IMR-90 (cell line): ENCODE results near the gene EHBP1. TPM values are rescaled to one million over a fixed set of nuclear protein-coding genes. Genes with fewer than 3 reads are reported as not detected.

ENCODE experiments used
- ATAC-seq: fragments of 200-7000 bp; cut with Tn5 transposase; 2 replicates; pipeline ENCODE4 v1.9.1; 2020; ENCODE audit warnings: low read depth, mild to moderate bottlenecking, moderate library complexity
- BruUV-seq: library from RNA; stranded (reverse); fragments of 400-500 nt; replicated peaks from 2 replicates; lab custom pipeline; 2021; lab: Mats Ljungman, UMichigan
- CTCF ChIA-PET: fragments of 300-600 bp; formaldehyde crosslinking; extraction: SDS; loops from one replicate; lab custom pipeline; 2021; ENCODE audit warnings: antibody characterized with exemption; lab: Yijun Ruan, JAX
- POLR2A ChIA-PET: fragments of 300-600 bp; sonication (Branson Sonifier 250); formaldehyde crosslinking; loops from one replicate; lab custom pipeline; 2022; ENCODE audit warnings: antibody characterized with exemption; ENCODE audit not compliant: unreplicated experiment; lab: Charles Lee
- DNase-seq: peaks from one replicate; pipeline ENCODE4 v3.0.0; 2013
- H2AFZ ChIP-seq: replicated peaks from 2 replicates; pipeline ENCODE3; 2013; ENCODE audit warnings: low read length, mild to moderate bottlenecking; ENCODE audit not compliant: poor library complexity
- H2AK5ac ChIP-seq: 2 replicates; pipeline ENCODE4 v1.6.1; 2013; ENCODE audit warnings: low read depth, low read length, inconsistent platforms
- H2AK9ac ChIP-seq: replicated peaks from 2 replicates; pipeline ENCODE3; 2013; ENCODE audit warnings: mild to moderate bottlenecking, low read depth, low read length, moderate library complexity; ENCODE audit not compliant: poor library complexity
- H2BK120ac ChIP-seq: 2 replicates; pipeline ENCODE4 v1.6.1; 2013; ENCODE audit warnings: low read depth, low read length, inconsistent platforms
- H2BK15ac ChIP-seq: 3 replicates; pipeline ENCODE4 v1.6.1; 2013; ENCODE audit warnings: low read depth, low read length, inconsistent platforms
- H2BK20ac ChIP-seq: 2 replicates; pipeline ENCODE4 v1.6.1; 2013; ENCODE audit warnings: low read depth, mild to moderate bottlenecking, inconsistent platforms, low read length, moderate library complexity
- H2BK5ac ChIP-seq: 2 replicates; pipeline ENCODE4 v1.6.1; 2013; ENCODE audit warnings: mild to moderate bottlenecking, low read depth, low read length, inconsistent platforms; ENCODE audit not compliant: poor library complexity, severe bottlenecking
- H3K14ac ChIP-seq: replicated peaks from 2 replicates; pipeline ENCODE4 v1.6.1; 2013; ENCODE audit warnings: low read depth, low read length, inconsistent platforms
- H3K18ac ChIP-seq: 2 replicates; pipeline ENCODE4 v1.6.1; 2013; ENCODE audit warnings: low read depth, low read length, control low read depth
- H3K23ac ChIP-seq: 2 replicates; pipeline ENCODE4 v1.6.1; 2013; ENCODE audit warnings: low read depth, low read length, inconsistent platforms
- H3K27ac ChIP-seq: 2 replicates; pipeline ENCODE4 v1.5.1; 2013; ENCODE audit warnings: mild to moderate bottlenecking, control low read depth, low read length; ENCODE audit not compliant: insufficient read depth
- H3K27me3 ChIP-seq: 2 replicates; pipeline ENCODE4 v1.6.1; 2013; ENCODE audit warnings: low read length; ENCODE audit not compliant: control insufficient read depth, insufficient read depth
- H3K36me3 ChIP-seq: 2 replicates; pipeline ENCODE4 v1.6.1; 2013; ENCODE audit warnings: low read length, mixed read lengths; ENCODE audit not compliant: control insufficient read depth, insufficient read depth
- H3K4ac ChIP-seq: 2 replicates; pipeline ENCODE4 v1.6.1; 2013; ENCODE audit warnings: low read depth, low read length, inconsistent platforms
- H3K4me1 ChIP-seq: 2 replicates; pipeline ENCODE4 v1.6.1; 2013; ENCODE audit warnings: low read length, mixed read lengths; ENCODE audit not compliant: control insufficient read depth, insufficient read depth
- H3K4me2 ChIP-seq: 2 replicates; pipeline ENCODE4 v1.6.1; 2013; ENCODE audit warnings: low read depth, mild to moderate bottlenecking, control low read depth, low read length, moderate library complexity
- H3K4me3 ChIP-seq: 2 replicates; pipeline ENCODE4 v1.5.1; 2013; ENCODE audit warnings: low read depth, mild to moderate bottlenecking, control low read depth, low read length, moderate library complexity; ENCODE audit not compliant: insufficient read depth
- H3K56ac ChIP-seq: 2 replicates; pipeline ENCODE4 v1.6.1; 2013; ENCODE audit warnings: low read length, inconsistent platforms; ENCODE audit not compliant: insufficient read depth; ENCODE audit errors: extremely low read depth
- H3K79me1 ChIP-seq, 2 experiments: 2 replicates each; pipeline ENCODE4 v1.6.1; 2013; ENCODE audit warnings: low read length in 2 of 2, inconsistent platforms in 1 of 2, low read depth in 1 of 2
- H3K9ac ChIP-seq: 2 replicates; pipeline ENCODE4 v1.6.1; 2013; ENCODE audit warnings: low read depth, low read length, control low read depth
- H3K9me1 ChIP-seq: 2 replicates; pipeline ENCODE4 v1.6.1; 2013; ENCODE audit warnings: low read length, inconsistent platforms; ENCODE audit not compliant: insufficient read depth
- H3K9me3 ChIP-seq: 2 replicates; pipeline ENCODE4 v1.6.1; 2013; ENCODE audit warnings: low read length; ENCODE audit not compliant: control insufficient read depth, insufficient read depth
- H4K20me1 ChIP-seq: 2 replicates; pipeline ENCODE4 v1.6.1; 2013; ENCODE audit warnings: low read length, inconsistent platforms; ENCODE audit not compliant: insufficient read depth
- H4K5ac ChIP-seq: 2 replicates; pipeline ENCODE4 v1.6.1; 2013; ENCODE audit warnings: mild to moderate bottlenecking, low read depth, low read length, control low read depth
- H4K8ac ChIP-seq, 2 experiments: 2 replicates each; pipeline ENCODE4 v1.6.1; 2013; ENCODE audit warnings: low read depth in 2 of 2, low read length in 2 of 2, control low read depth in 1 of 2, inconsistent platforms in 1 of 2
- H4K91ac ChIP-seq: 2 replicates; pipeline ENCODE4 v1.6.1; 2013; ENCODE audit warnings: low read depth, low read length, inconsistent platforms; ENCODE audit not compliant: insufficient read depth
- CEBPB ChIP-seq: IDR thresholded peaks from 2 replicates; pipeline ENCODE4 v1.6.1; 2012; ENCODE audit warnings: low read depth, low read length, improper control_type of control experiment
- CHD1 ChIP-seq: IDR thresholded peaks from 2 replicates; pipeline ENCODE4 v1.6.1; 2012; ENCODE audit warnings: low read depth, low read length, improper control_type of control experiment
- FOS ChIP-seq: fragments of 150-350 bp; IDR thresholded peaks from 2 replicates; pipeline ENCODE4 v1.6.1; 2016; ENCODE audit warnings: low read depth, low read length
- MAFK ChIP-seq: IDR thresholded peaks from 2 replicates; pipeline ENCODE4 v1.6.1; 2012; ENCODE audit warnings: low read depth, low read length, improper control_type of control experiment
- MXI1 ChIP-seq: IDR thresholded peaks from 2 replicates; pipeline ENCODE4 v1.6.1; 2012; ENCODE audit warnings: low read depth, mild to moderate bottlenecking, low read length, moderate library complexity, borderline replicate concordance
- NFE2L2 ChIP-seq: fragments of 150-350 bp; IDR thresholded peaks from 2 replicates; pipeline ENCODE4 v1.6.1; 2016; ENCODE audit warnings: low read depth, mild to moderate bottlenecking, low read length
- POLR2A ChIP-seq: IDR thresholded peaks from 2 replicates; pipeline ENCODE4 v1.6.1; 2012; ENCODE audit warnings: mild to moderate bottlenecking, low read depth, low read length
- RAD21 ChIP-seq: IDR thresholded peaks from 2 replicates; pipeline ENCODE4 v1.6.1; 2012; ENCODE audit warnings: low read length, improper control_type of control experiment
- RCOR1 ChIP-seq: IDR thresholded peaks from 2 replicates; pipeline ENCODE4 v1.6.1; 2012; ENCODE audit warnings: mild to moderate bottlenecking, low read length, improper control_type of control experiment; ENCODE audit not compliant: insufficient replicate concordance
- WGBS, 2 experiments: methylation state at CpG; one replicate each; pipeline versions ENCODE4 v1.1.5 to v1.1.7; 2013; ENCODE audit warnings: missing lambda C conversion rate in 2 of 2; ENCODE audit not compliant: insufficient read length in 1 of 2; ENCODE audit errors: extremely low coverage in 2 of 2; 5-methylcytosine and 5-hydroxymethylcytosine counted together
- dilution Hi-C: fragments of 300-500 bp; cut with HindIII; formaldehyde crosslinking; loops from one replicate; pipeline ENCODE4 v1.14.3; 2018; ENCODE audit warnings: low sequenced_read_pairs; ENCODE audit not compliant: unreplicated experiment
- in situ Hi-C: fragments of 300-500 bp; cut with MboI; formaldehyde crosslinking; loops from 3 replicates; pipeline ENCODE4 v1.14.3; 2019; ENCODE audit warnings: low sequenced_read_pairs, inconsistent platforms, mixed read lengths
- intact Hi-C: fragments of 100-400 bp; cut with micrococcal nuclease; formaldehyde crosslinking; loops from 2 replicates; pipeline ENCODE4 v1.10.0; 2022
- polyA plus RNA-seq, 3 experiments: library from polyadenylated mRNA; depleted of rRNA; stranded (reverse); fragments of >200 nt; gene quantifications; 2 replicates each; pipeline ENCODE4 v1.2.3, GENCODE V29; 2012; ENCODE audit warnings: low replicate concordance in 1 of 3
- total RNA-seq: library from RNA; depleted of rRNA; stranded (reverse); fragments of >200 nt; gene quantifications from 2 replicates; pipeline ENCODE4 v1.2.3, GENCODE V29; 2012
- TF ChIP-seq, protein P1 (sequence below): fragments of 150-350 bp; IDR thresholded peaks from 2 replicates; pipeline ENCODE4 v1.6.1; 2016; ENCODE audit warnings: low read depth, mild to moderate bottlenecking, low read length, moderate library complexity, borderline replicate concordance
- TF ChIP-seq, protein P2 (sequence below): conservative IDR thresholded peaks from 2 replicates; pipeline ENCODE4 v1.5.1; 2012; ENCODE audit warnings: mild to moderate bottlenecking, low read depth, low read length, improper control_type of control experiment

Gene EHBP1
- total and polyA plus RNA-seq, 2 of the 4 experiments (the other 2 are of a cell fraction): 28.3 to 44.4 TPM

- peak overlapping the region; percentile 63 for H2BK120ac ChIP-seq
- intact Hi-C loops (no loop called here), dilution Hi-C loops (no loop called here), in situ Hi-C loops (loop anchor here (5.0 kb wide), 1 partner anchor 37 kb away; no protein-coding TSS in a partner anchor)
- H3K9ac ChIP-seq: no peak overlapping the region
- no peaks in the 10 kb centered on the region for H3K27me3 ChIP-seq
- peaks cover 19% of the 10 kb centered on the region for H3K4me1 ChIP-seq
- H2BK5ac ChIP-seq: peak overlapping the region; percentile 30
- H3K27ac ChIP-seq: peak overlapping the region; percentile 46; the same call in 1 of the 2 replicates
- H2AK5ac ChIP-seq: peak overlapping the region; percentile 62; the same call in 1 of the 2 replicates
- TF ChIP-seq FOS (no peak), MXI1 (no peak), POLR2A (no peak), NFE2L2 (no peak), CEBPB (no peak), MAFK (no peak), RAD21 (no peak), CHD1 (no peak), RCOR1 (no peak)
- TF ChIP-seq, protein P1, sequence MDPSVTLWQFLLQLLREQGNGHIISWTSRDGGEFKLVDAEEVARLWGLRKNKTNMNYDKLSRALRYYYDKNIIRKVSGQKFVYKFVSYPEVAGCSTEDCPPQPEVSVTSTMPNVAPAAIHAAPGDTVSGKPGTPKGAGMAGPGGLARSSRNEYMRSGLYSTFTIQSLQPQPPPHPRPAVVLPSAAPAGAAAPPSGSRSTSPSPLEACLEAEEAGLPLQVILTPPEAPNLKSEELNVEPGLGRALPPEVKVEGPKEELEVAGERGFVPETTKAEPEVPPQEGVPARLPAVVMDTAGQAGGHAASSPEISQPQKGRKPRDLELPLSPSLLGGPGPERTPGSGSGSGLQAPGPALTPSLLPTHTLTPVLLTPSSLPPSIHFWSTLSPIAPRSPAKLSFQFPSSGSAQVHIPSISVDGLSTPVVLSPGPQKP: no peak
- TF ChIP-seq, protein P2, sequence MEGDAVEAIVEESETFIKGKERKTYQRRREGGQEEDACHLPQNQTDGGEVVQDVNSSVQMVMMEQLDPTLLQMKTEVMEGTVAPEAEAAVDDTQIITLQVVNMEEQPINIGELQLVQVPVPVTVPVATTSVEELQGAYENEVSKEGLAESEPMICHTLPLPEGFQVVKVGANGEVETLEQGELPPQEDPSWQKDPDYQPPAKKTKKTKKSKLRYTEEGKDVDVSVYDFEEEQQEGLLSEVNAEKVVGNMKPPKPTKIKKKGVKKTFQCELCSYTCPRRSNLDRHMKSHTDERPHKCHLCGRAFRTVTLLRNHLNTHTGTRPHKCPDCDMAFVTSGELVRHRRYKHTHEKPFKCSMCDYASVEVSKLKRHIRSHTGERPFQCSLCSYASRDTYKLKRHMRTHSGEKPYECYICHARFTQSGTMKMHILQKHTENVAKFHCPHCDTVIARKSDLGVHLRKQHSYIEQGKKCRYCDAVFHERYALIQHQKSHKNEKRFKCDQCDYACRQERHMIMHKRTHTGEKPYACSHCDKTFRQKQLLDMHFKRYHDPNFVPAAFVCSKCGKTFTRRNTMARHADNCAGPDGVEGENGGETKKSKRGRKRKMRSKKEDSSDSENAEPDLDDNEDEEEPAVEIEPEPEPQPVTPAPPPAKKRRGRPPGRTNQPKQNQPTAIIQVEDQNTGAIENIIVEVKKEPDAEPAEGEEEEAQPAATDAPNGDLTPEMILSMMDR: no peak
- H2AFZ ChIP-seq: no peak overlapping the region
- peak overlapping the region; percentile 77 for H3K18ac ChIP-seq
- H4K8ac ChIP-seq: peak overlapping the region in 1 of 2 experiments; percentile 24; a peak in 1 of 4 replicates
- peak overlapping the region; percentile 62 for H4K91ac ChIP-seq
- 0 out of 4 replicates have a peak, but pooled peaks cover 0 to 3% of the 10 kb centered on the region in 2 experiments for H3K79me1 ChIP-seq
- H3K23ac ChIP-seq: no peak overlapping the region
- peak overlapping the region; percentile 55; the same call in 1 of the 2 replicates for H3K14ac ChIP-seq
- H2BK20ac ChIP-seq: peak overlapping the region; percentile 77
- CTCF ChIA-PET: interaction anchor here (2.2 kb wide), 1 partner anchor 208 kb away, joined by 8 read pairs; no protein-coding TSS in a partner anchor
- H3K4me3 ChIP-seq: no peak overlapping the region
- H4K5ac ChIP-seq: peak overlapping the region; percentile 60; the same call in 1 of the 2 replicates
- H2AK9ac ChIP-seq: no peak overlapping the region
- no peaks in the 10 kb centered on the region for H4K20me1 ChIP-seq
- no CpG with 5 or more reads among the region's 1 CpG for WGBS, 2 experiments
- H3K4ac ChIP-seq: peak overlapping the region; percentile 64
- H2BK15ac ChIP-seq: peak overlapping the region; percentile 27; the same call in 1 of the 3 replicates
- ATAC-seq (no peak), DNase-seq (no peak)
- POLR2A ChIA-PET: no interaction called here
- H3K4me2 ChIP-seq: no peak overlapping the region
- no peaks in the 10 kb centered on the region for H3K36me3 ChIP-seq
- peaks cover 12% of the 10 kb centered on the region for H3K9me1 ChIP-seq
- BruUV-seq: no TSS peak
- H3K9me3 ChIP-seq: no peaks in the 10 kb centered on the region
- no peak overlapping the region; the same call in 1 of the 2 replicates for H3K56ac ChIP-seq
Measured at GRCh38 chr2:62665446-62665845, 40.1 kb upstream of the EHBP1 start.
